Endodermal cell (in vitro differentiated cells): Measurements from ENCODE around the gene LRRC27. TPM values are rescaled to one million over a fixed set of nuclear protein-coding genes. Genes with fewer than 3 reads are reported as not detected.
"Not testable (repeated sequence)": the region's sequence is repeated elsewhere in the genome, so short reads cannot be mapped to it uniquely, and the experiment has no call there.

Experiments
- DNase-seq: peaks from one replicate; pipeline ENCODE4 v3.0.0-alpha.2; 2017
- H3K27ac ChIP-seq: 2 replicates; pipeline ENCODE4 v1.5.1; 2013; ENCODE audit warnings: mild to moderate bottlenecking, low read depth, low read length, moderate library complexity
- H3K27me3 ChIP-seq: 2 replicates; pipeline ENCODE4 v1.6.1; 2013; ENCODE audit warnings: mild to moderate bottlenecking, low read length, moderate library complexity; ENCODE audit not compliant: insufficient read depth, control insufficient read depth, poor library complexity, severe bottlenecking
- H3K36me3 ChIP-seq: 2 replicates; pipeline ENCODE4 v1.7.0; 2013; ENCODE audit warnings: mild to moderate bottlenecking, low read length, moderate library complexity; ENCODE audit not compliant: control insufficient read depth, insufficient read depth
- H3K4me1 ChIP-seq: one replicate; pipeline ENCODE4 v1.7.0; 2013; ENCODE audit warnings: low read length; ENCODE audit not compliant: control insufficient read depth, insufficient read depth
- H3K4me3 ChIP-seq: 2 replicates; pipeline ENCODE4 v1.5.1; 2013; ENCODE audit warnings: mild to moderate bottlenecking, low read length, moderate library complexity
- H3K9ac ChIP-seq: 2 replicates; pipeline ENCODE4 v1.6.1; 2013; ENCODE audit warnings: mild to moderate bottlenecking, low read length, moderate library complexity; ENCODE audit not compliant: poor library complexity, severe bottlenecking; ENCODE audit errors: extremely low read depth
- H3K9me3 ChIP-seq: 2 replicates; pipeline ENCODE4 v1.6.1; 2013; ENCODE audit warnings: mild to moderate bottlenecking, low read length, moderate library complexity; ENCODE audit not compliant: control insufficient read depth
- H3K27ac Mint-ChIP-seq: 2 replicates; pipeline ENCODE4 v1.8.0; 2020; ENCODE audit warnings: mixed read lengths
- H3K27me3 Mint-ChIP-seq: 2 replicates; pipeline ENCODE4 v1.8.0; 2021; ENCODE audit warnings: mild to moderate bottlenecking, mixed read lengths; ENCODE audit not compliant: insufficient read depth
- H3K36me3 Mint-ChIP-seq: 2 replicates; pipeline ENCODE4 v1.8.0; 2020; ENCODE audit warnings: low read depth, mixed read lengths
- H3K4me1 Mint-ChIP-seq: 2 replicates; pipeline ENCODE4 v1.8.0; 2020; ENCODE audit warnings: mixed read lengths
- H3K4me3 Mint-ChIP-seq: 2 replicates; pipeline ENCODE4 v1.8.0; 2020; ENCODE audit warnings: mild to moderate bottlenecking, moderate library complexity, mixed read lengths
- H3K9me3 Mint-ChIP-seq: 2 replicates; pipeline ENCODE4 v1.8.0; 2020; ENCODE audit warnings: mild to moderate bottlenecking, mixed read lengths
- CTCF ChIP-seq: fragments of 200-600 bp; sonication (generic); conservative IDR thresholded peaks from 2 replicates; pipeline ENCODE4 v1.5.0; 2021; ENCODE audit warnings: antibody characterized with exemption, mild to moderate bottlenecking
- WGBS, 2 experiments: methylation state at CpG; one replicate each; pipeline versions ENCODE4 v1.1.5 to v1.1.7; 2013; ENCODE audit warnings: missing lambda C conversion rate in 2 of 2, mixed read lengths in 1 of 2; ENCODE audit not compliant: insufficient coverage in 1 of 2, insufficient read length in 1 of 2; 5-methylcytosine and 5-hydroxymethylcytosine counted together
- total RNA-seq, 2 donors: library from RNA; stranded (reverse); fragmentation: NEBNext Ultra II Directional in 1 of 2; extraction: Animal tissue kit (Norgen Biotek cat#: 25700) in 1 of 2; gene quantifications; 2 replicates in 1 of 2; 3 replicates in 1 of 2; pipeline ENCODE4 v1.2.1, GENCODE V29; 2021

Gene LRRC27
- total RNA-seq, 2 donors from 2014 or later: 10.3 to 14.6 TPM

GRCh38 chr10:132375795-132376297, 43.9 kb downstream of the LRRC27 start:
- Histone ChIP-seq H3K4me1 (no peaks in the 10 kb centered on the region), H3K36me3 (no peaks in the 10 kb centered on the region), H3K9me3 (no peaks in the 10 kb centered on the region), H3K9ac (no peak overlapping the region), H3K27ac (no peak overlapping the region), H3K4me3 (no peak overlapping the region), H3K27me3 (no peaks in the 10 kb centered on the region)
- WGBS, 2 experiments: 90 to 92% methylated on average over 2 to 4 of the region's 4 CpGs
- no peak for DNase-seq
- no peak for TF ChIP-seq CTCF
- peaks cover under 1% of the 10 kb centered on the region for H3K4me1 Mint-ChIP-seq
- H3K36me3 Mint-ChIP-seq: peaks cover 2% of the 10 kb centered on the region
- no peak overlapping the region for H3K4me3 Mint-ChIP-seq
- peaks cover 3% of the 10 kb centered on the region for H3K27me3 Mint-ChIP-seq
- peaks cover 4% of the 10 kb centered on the region for H3K9me3 Mint-ChIP-seq
- no peak overlapping the region for H3K27ac Mint-ChIP-seq

- Histone ChIP-seq H3K27ac (no peak overlapping the region), H3K9me3 (no peaks in the 10 kb centered on the region), H3K4me1 (no peaks in the 10 kb centered on the region), H3K27me3 (no peaks in the 10 kb centered on the region), H3K4me3 (no peak overlapping the region), H3K36me3 (no peaks in the 10 kb centered on the region), H3K9ac (no peak overlapping the region)
- peaks cover 3% of the 10 kb centered on the region for H3K27me3 Mint-ChIP-seq
- 85 to 89% methylated on average over 13 to 15 of the region's 15 CpGs for WGBS, 2 experiments
- H3K27ac Mint-ChIP-seq: no peak overlapping the region
- no peaks in the 10 kb centered on the region for H3K4me1 Mint-ChIP-seq
- H3K9me3 Mint-ChIP-seq: peaks cover 2% of the 10 kb centered on the region
- H3K36me3 Mint-ChIP-seq: peaks cover 2% of the 10 kb centered on the region
- no peak overlapping the region for H3K4me3 Mint-ChIP-seq
- TF ChIP-seq CTCF: no peak
- peak; percentile 70 for DNase-seq
Measured at GRCh38 chr10:132376394-132376851, 44.4 kb downstream of the LRRC27 start.

DNA sequence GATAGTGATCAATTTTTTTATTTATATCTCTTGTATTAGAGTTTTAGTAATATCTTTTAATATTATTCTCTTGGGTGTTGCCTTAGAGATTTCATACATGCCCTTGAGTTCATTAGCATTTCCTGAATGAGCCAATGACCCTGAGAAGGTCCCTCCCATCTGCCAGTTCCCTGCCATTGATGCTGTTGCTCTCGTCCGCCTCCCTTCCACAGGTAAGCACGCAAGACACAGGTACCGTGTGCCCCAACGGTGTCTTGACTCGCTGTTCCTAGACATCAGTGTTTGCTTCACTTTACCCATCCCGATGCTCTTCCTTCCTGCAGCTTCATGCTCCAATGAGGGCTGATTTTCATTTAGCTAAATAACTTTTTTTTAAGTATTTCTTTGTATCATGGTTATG, 45.3 kb downstream of the LRRC27 start:
- H3K9me3 ChIP-seq: no peaks in the 10 kb centered on the region
- H3K27me3 ChIP-seq: no peaks in the 10 kb centered on the region
- no peak overlapping the region for H3K4me3 ChIP-seq
- DNase-seq: no peak
- no peaks in the 10 kb centered on the region for H3K4me1 Mint-ChIP-seq
- peaks cover 3% of the 10 kb centered on the region for H3K27me3 Mint-ChIP-seq
- no peak overlapping the region for H3K9ac ChIP-seq
- H3K27ac ChIP-seq: no peak overlapping the region
- 96 to 97% methylated on average over 7 of the region's 7 CpGs for WGBS, 2 experiments
- H3K27ac Mint-ChIP-seq: no peak overlapping the region
- H3K4me1 ChIP-seq: no peaks in the 10 kb centered on the region
- H3K36me3 ChIP-seq: no peaks in the 10 kb centered on the region
- TF ChIP-seq CTCF: no peak
- no peak overlapping the region for H3K4me3 Mint-ChIP-seq
- H3K9me3 Mint-ChIP-seq: peaks cover 2% of the 10 kb centered on the region
- peaks cover 2% of the 10 kb centered on the region for H3K36me3 Mint-ChIP-seq

DNA sequence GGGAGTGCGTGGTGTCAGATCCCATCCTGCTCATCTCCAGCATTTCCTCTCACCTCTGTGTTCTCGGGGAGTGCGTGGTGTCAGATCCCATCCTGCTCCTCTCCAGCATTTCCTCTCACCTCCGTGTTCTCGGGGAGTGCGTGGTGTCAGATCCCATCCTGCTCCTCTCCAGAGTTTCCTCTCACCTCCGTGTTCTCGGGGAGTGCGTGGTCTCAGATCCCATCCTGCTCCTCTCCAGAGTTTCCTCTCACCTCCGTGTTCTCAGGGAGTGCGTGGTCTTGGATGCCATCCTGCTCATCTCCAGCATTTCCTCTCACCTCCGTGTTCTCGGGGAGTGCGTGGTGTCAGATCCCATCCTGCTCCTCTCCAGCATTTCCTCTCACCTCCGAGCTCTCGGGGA, 47.0 kb downstream of the LRRC27 start:
- H3K27ac Mint-ChIP-seq, H3K4me1 Mint-ChIP-seq, H3K9ac ChIP-seq, H3K27ac ChIP-seq, H3K9me3 Mint-ChIP-seq, H3K4me3 ChIP-seq, H3K27me3 Mint-ChIP-seq, H3K36me3 Mint-ChIP-seq, H3K4me1 ChIP-seq, H3K36me3 ChIP-seq, H3K9me3 ChIP-seq, H3K27me3 ChIP-seq, H3K4me3 Mint-ChIP-seq, DNase-seq: not testable (repeated sequence)
- 83 to 85% methylated on average over 11 to 16 of the region's 16 CpGs for WGBS, 2 experiments

DNA sequence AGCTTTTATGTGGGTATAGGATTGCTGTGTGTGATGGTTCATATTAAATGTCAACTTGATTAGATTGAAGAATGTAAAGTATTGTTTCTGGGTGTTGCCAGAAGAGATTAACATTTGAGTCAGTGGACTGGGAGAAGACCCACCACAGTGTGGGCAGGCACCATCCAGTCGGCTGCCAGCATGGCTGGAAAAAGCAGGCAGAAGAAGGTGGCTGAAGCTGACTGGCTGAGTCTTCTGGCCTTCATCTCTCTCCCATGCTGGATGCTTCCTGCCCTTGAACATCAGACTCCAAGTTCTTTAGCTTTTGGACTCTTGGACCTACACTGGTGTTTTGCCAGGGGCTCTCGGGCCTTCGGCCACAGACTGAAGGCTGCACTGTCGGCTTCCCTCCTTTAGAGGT, 49.0 kb downstream of the LRRC27 start:
- H3K9me3 ChIP-seq, H3K9me3 Mint-ChIP-seq, H3K27me3 Mint-ChIP-seq, H3K27ac Mint-ChIP-seq, H3K4me1 Mint-ChIP-seq, H3K36me3 Mint-ChIP-seq, H3K4me3 Mint-ChIP-seq, DNase-seq, H3K27me3 ChIP-seq, H3K4me3 ChIP-seq, H3K27ac ChIP-seq, H3K36me3 ChIP-seq, H3K9ac ChIP-seq, H3K4me1 ChIP-seq: not testable (repeated sequence)
- 92 to 98% methylated on average over 4 of the region's 4 CpGs for WGBS, 2 experiments
